ENCODE results near the gene TRIM65.

DNA sequence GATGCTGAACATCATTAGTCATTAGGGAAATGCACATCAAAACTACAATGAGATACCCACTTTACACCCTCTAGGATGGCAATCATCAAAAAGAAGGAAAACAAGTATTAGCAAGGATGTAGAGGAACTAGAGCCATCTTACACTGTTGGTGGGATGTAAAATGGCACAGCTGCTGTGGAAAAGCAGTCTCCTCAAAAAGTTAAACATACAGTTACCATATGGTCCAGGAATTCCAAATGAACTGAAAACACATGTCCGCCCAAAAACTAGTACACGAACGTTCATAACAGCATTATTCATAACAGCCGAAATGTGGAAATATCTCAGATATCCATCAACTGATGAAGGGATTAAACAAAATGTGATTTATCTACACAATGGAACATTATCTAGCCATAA, 37.1 kb upstream of the TRIM65 start:
- TF ChIP-seq, protein P1, sequence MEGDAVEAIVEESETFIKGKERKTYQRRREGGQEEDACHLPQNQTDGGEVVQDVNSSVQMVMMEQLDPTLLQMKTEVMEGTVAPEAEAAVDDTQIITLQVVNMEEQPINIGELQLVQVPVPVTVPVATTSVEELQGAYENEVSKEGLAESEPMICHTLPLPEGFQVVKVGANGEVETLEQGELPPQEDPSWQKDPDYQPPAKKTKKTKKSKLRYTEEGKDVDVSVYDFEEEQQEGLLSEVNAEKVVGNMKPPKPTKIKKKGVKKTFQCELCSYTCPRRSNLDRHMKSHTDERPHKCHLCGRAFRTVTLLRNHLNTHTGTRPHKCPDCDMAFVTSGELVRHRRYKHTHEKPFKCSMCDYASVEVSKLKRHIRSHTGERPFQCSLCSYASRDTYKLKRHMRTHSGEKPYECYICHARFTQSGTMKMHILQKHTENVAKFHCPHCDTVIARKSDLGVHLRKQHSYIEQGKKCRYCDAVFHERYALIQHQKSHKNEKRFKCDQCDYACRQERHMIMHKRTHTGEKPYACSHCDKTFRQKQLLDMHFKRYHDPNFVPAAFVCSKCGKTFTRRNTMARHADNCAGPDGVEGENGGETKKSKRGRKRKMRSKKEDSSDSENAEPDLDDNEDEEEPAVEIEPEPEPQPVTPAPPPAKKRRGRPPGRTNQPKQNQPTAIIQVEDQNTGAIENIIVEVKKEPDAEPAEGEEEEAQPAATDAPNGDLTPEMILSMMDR (IDR thresholded peaks at IDR 0.05), result no peak
- no peak for TF ChIP-seq POLR2A (IDR thresholded peaks at IDR 0.05)
- TF ChIP-seq POLR2AphosphoS5 (IDR thresholded peaks at IDR 0.05), result no peak
